ENCODE results near the gene IFITM5.

The IFITM5 gene

GRCh38 chr11:281486-282161, 17.7 kb downstream of the IFITM5 start:
- Histone ChIP-seq H3K4me3 (ENCODE audit: control insufficient read depth in 1 of 7, extremely low read depth in 1 of 7, insufficient read depth in 4 of 7, low read depth in 2 of 7, low read length in 6 of 7) (peak overlapping the region in 4 of 7 experiments; percentile 24 to 60 (median 44)), H3K36me3 (ENCODE audit: control insufficient read depth in 4 of 4, insufficient read depth in 4 of 4, low read length in 3 of 4) (no peaks in the 10 kb centered on the region), H3K27me3 (replicated peaks in 2 of 5; ENCODE audit: control insufficient read depth in 4 of 5, insufficient read depth in 5 of 5, low read length in 4 of 5) (peaks cover 0 to 61% (median 21%) of the 10 kb centered on the region in 5 experiments), H3K27ac (ENCODE audit: insufficient read depth in 1 of 2, low read depth in 1 of 2, low read length in 2 of 2, poor library complexity in 1 of 2, severe bottlenecking in 2 of 2) (no peak overlapping the region), H3K9me3 (ENCODE audit: control extremely low read depth in 1 of 5, control insufficient read depth in 4 of 5, insufficient read depth in 2 of 5, low read depth in 1 of 5, low read length in 4 of 5) (peaks cover 0 to 2% (median 0%) of the 10 kb centered on the region in 5 experiments), H3K4me1 (ENCODE audit: control extremely low read depth in 1 of 4, control insufficient read depth in 4 of 4, insufficient read depth in 4 of 4, low read length in 3 of 4) (peaks cover 0 to 40% (median 27%) of the 10 kb centered on the region in 4 experiments)
- POLR2A ChIA-PET = no interaction called here
- CTCF ChIA-PET = interaction anchor here (0.6 to 1.6 kb wide), 6 partner anchors 10 to 24 kb away, joined by 3 to 5 read pairs (median 3); no protein-coding TSS in a partner anchor
- DNase-seq = no peak
- WGBS (ENCODE audit: insufficient coverage) = 20% methylated on average over 17 of the region's 26 CpGs

GRCh38 chr11:280706-281485, 18.4 kb downstream of the IFITM5 start:
- peaks cover 0 to 5% (median 0%) of the 10 kb centered on the region in 5 experiments for H3K9me3 ChIP-seq (ENCODE audit: control extremely low read depth in 1 of 5, control insufficient read depth in 4 of 5, insufficient read depth in 2 of 5, low read depth in 1 of 5, low read length in 4 of 5)

DNA sequence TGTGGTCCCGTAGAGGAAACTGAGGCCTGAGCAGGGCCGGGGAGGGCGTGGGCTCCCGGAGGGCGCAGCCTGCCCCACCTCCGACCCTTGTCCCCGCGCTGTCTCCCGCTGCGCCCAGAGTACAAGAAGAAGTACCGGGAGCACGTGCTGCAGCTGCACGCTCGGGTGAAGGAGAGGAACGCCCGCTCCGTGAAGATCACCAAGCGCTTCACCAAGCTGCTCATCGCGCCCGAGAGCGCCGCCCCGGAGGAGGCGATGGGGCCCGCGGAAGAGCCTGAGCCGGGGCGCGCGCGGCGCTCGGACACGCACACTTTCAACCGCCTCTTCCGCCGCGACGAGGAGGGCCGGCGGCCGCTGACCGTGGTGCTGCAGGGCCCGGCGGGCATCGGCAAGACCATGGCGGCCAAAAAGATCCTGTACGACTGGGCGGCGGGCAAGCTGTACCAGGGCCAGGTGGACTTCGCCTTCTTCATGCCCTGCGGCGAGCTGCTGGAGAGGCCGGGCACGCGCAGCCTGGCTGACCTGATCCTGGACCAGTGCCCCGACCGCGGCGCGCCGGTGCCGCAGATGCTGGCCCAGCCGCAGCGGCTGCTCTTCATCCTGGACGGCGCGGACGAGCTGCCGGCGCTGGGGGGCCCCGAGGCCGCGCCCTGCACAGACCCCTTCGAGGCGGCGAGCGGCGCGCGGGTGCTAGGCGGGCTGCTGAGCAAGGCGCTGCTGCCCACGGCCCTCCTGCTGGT, 19.2 kb downstream of the IFITM5 start:
- DNase-seq = peak in 2 of 3 donors; percentile 61 to 64
- peak overlapping the region in 5 of 7 experiments; percentile 25 to 60 (median 40) for H3K4me3 ChIP-seq (ENCODE audit: control insufficient read depth in 1 of 7, extremely low read depth in 1 of 7, insufficient read depth in 4 of 7, low read depth in 2 of 7, low read length in 6 of 7)
- H3K27ac ChIP-seq (ENCODE audit: insufficient read depth in 1 of 2, low read depth in 1 of 2, low read length in 2 of 2, poor library complexity in 1 of 2, severe bottlenecking in 2 of 2) = no peak overlapping the region
- peaks cover under 1 to 40% (median 27%) of the 10 kb centered on the region in 4 experiments for H3K4me1 ChIP-seq (ENCODE audit: control extremely low read depth in 1 of 4, control insufficient read depth in 4 of 4, insufficient read depth in 4 of 4, low read length in 3 of 4)
- no peaks in the 10 kb centered on the region for H3K36me3 ChIP-seq (ENCODE audit: control insufficient read depth in 4 of 4, insufficient read depth in 4 of 4, low read length in 3 of 4)
- ChIA-PET CTCF (interaction anchor here (0.6 to 1.6 kb wide), 6 partner anchors 9 to 83 kb away, joined by 3 to 6 read pairs (median 4); no protein-coding TSS in a partner anchor), POLR2A (no interaction called here)
- H3K9me3 ChIP-seq (ENCODE audit: control extremely low read depth in 1 of 5, control insufficient read depth in 4 of 5, insufficient read depth in 2 of 5, low read depth in 1 of 5, low read length in 4 of 5) = peaks cover 0 to 5% (median 0%) of the 10 kb centered on the region in 5 experiments
- peaks cover 0 to 61% (median 19%) of the 10 kb centered on the region in 5 experiments for H3K27me3 ChIP-seq (replicated peaks in 2 of 5; ENCODE audit: control insufficient read depth in 4 of 5, insufficient read depth in 5 of 5, low read length in 4 of 5)
- WGBS (ENCODE audit: insufficient coverage) = 5% methylated on average over 63 of the region's 85 CpGs

More at GRCh38 chr11:280706-281485, 18.4 kb downstream of the IFITM5 start:
- ChIA-PET CTCF (interaction anchor here (1.3 to 1.6 kb wide), 5 partner anchors 10 to 20 kb away, joined by 3 to 6 read pairs (median 5); no protein-coding TSS in a partner anchor), POLR2A (no interaction called here)
- WGBS (ENCODE audit: insufficient coverage) = 2% methylated on average over 78 of the region's 79 CpGs
- peak in 2 of 3 donors; percentile 44 to 66 for DNase-seq
- Histone ChIP-seq H3K27ac (ENCODE audit: insufficient read depth in 1 of 2, low read depth in 1 of 2, low read length in 2 of 2, poor library complexity in 1 of 2, severe bottlenecking in 2 of 2) (no peak overlapping the region), H3K4me1 (ENCODE audit: control extremely low read depth in 1 of 4, control insufficient read depth in 4 of 4, insufficient read depth in 4 of 4, low read length in 3 of 4) (peaks cover 0 to 40% (median 27%) of the 10 kb centered on the region in 4 experiments), H3K36me3 (ENCODE audit: control insufficient read depth in 4 of 4, insufficient read depth in 4 of 4, low read length in 3 of 4) (no peaks in the 10 kb centered on the region), H3K27me3 (replicated peaks in 2 of 5; ENCODE audit: control insufficient read depth in 4 of 5, insufficient read depth in 5 of 5, low read length in 4 of 5) (peaks cover 0 to 61% (median 21%) of the 10 kb centered on the region in 5 experiments), H3K4me3 (ENCODE audit: control insufficient read depth in 1 of 7, extremely low read depth in 1 of 7, insufficient read depth in 4 of 7, low read depth in 2 of 7, low read length in 6 of 7) (peak overlapping the region in 4 of 7 experiments; percentile 24 to 60 (median 44))

DNA sequence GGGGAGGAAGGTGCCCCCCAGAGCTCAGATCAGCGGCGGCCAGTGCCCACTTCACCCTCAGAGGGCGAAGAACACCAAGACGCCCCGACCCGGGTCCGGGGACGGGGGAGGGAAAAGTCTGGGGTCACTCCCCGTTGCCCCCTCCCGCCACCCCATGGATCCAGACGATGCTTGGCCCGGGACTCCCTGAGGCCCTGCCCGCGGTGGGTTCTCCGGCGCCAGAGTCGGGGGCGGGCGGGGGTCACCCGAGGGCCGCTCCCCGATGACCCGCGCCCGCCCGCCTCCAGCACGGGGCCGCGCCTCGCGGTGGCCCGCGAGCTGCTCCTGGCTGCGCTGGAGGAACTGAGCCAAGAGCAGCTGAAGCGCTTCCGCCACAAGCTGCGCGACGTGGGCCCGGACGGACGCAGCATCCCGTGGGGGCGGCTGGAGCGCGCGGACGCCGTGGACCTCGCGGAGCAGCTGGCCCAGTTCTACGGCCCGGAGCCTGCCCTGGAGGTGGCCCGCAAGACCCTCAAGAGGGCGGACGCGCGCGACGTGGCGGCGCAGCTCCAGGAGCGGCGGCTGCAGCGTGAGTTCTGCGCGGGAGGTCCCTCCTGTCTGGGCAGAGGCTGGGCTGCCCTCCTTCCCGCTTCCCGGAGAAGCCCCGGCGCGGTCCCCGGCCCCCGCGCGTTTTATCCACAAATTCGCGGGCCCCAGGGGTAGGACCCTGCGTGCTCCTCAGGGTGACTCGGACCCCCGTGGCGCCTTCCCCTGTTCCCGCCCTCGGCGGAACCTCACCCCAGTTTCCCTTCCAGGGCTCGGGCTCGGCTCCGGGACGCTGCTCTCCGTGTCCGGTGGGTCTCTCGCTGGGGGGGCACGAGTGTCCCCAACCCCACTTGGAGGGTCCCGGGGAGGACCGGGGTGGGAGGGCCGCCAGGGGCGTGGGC, 20.0 kb downstream of the IFITM5 start:
- POLR2A ChIA-PET = no interaction called here

GRCh38 chr11:278001-278951, 21.1 kb downstream of the IFITM5 start, which contains the start of gene NLRP6:
Gene NLRP6 (plus strand): TSS chr11:278407. CDS start chr11:278570, 163 bp downstream.
- Histone ChIP-seq H3K9me3 (ENCODE audit: control extremely low read depth in 1 of 5, control insufficient read depth in 4 of 5, insufficient read depth in 2 of 5, low read depth in 1 of 5, low read length in 4 of 5) (peaks cover 0 to 5% (median 0%) of the 10 kb centered on the region in 5 experiments), H3K27ac (ENCODE audit: insufficient read depth in 1 of 2, low read depth in 1 of 2, low read length in 2 of 2, poor library complexity in 1 of 2, severe bottlenecking in 2 of 2) (no peak within 1 kb of the TSS), H3K27me3 (replicated peaks in 2 of 5; ENCODE audit: control insufficient read depth in 4 of 5, insufficient read depth in 5 of 5, low read length in 4 of 5) (peaks cover 0 to 53% (median 17%) of the 10 kb centered on the region in 5 experiments), H3K36me3 (ENCODE audit: control insufficient read depth in 4 of 4, insufficient read depth in 4 of 4, low read length in 3 of 4) (no peaks in the 10 kb centered on the region), H3K4me1 (ENCODE audit: control extremely low read depth in 1 of 4, control insufficient read depth in 4 of 4, insufficient read depth in 4 of 4, low read length in 3 of 4) (peaks cover 5 to 40% (median 30%) of the 10 kb centered on the region in 4 experiments), H3K4me3 (ENCODE audit: control insufficient read depth in 1 of 7, extremely low read depth in 1 of 7, insufficient read depth in 4 of 7, low read depth in 2 of 7, low read length in 6 of 7) (peak within 1 kb of the TSS in 3 of 7 experiments; percentile 33 to 60 (median 51))
- CTCF ChIA-PET = interaction anchor here (1.0 to 2.5 kb wide), 4 partner anchors 9 to 27 kb away, joined by 3 to 10 read pairs (median 4); no protein-coding TSS in a partner anchor
- WGBS (ENCODE audit: insufficient coverage) = 96% methylated on average over 15 of the region's 21 CpGs
- no peak for DNase-seq
- POLR2A ChIA-PET = no interaction called here

More for the DNA sequence above, 20.0 kb downstream of the IFITM5 start:
- H3K4me1 ChIP-seq (ENCODE audit: control extremely low read depth in 1 of 4, control insufficient read depth in 4 of 4, insufficient read depth in 4 of 4, low read length in 3 of 4) = peaks cover 5 to 40% (median 30%) of the 10 kb centered on the region in 4 experiments
- DNase-seq = peak in 1 of 3 donors; percentile 50
- H3K4me3 ChIP-seq (ENCODE audit: control insufficient read depth in 1 of 7, extremely low read depth in 1 of 7, insufficient read depth in 4 of 7, low read depth in 2 of 7, low read length in 6 of 7) = peak overlapping the region in 3 of 7 experiments; percentile 39 to 60 (median 51)
- H3K9me3 ChIP-seq (ENCODE audit: control extremely low read depth in 1 of 5, control insufficient read depth in 4 of 5, insufficient read depth in 2 of 5, low read depth in 1 of 5, low read length in 4 of 5) = peaks cover 0 to 5% (median 0%) of the 10 kb centered on the region in 5 experiments
- no peak overlapping the region for H3K27ac ChIP-seq (ENCODE audit: insufficient read depth in 1 of 2, low read depth in 1 of 2, low read length in 2 of 2, poor library complexity in 1 of 2, severe bottlenecking in 2 of 2)
- H3K27me3 ChIP-seq (replicated peaks in 2 of 5; ENCODE audit: control insufficient read depth in 4 of 5, insufficient read depth in 5 of 5, low read length in 4 of 5) = peaks cover 0 to 61% (median 19%) of the 10 kb centered on the region in 5 experiments
- 10% methylated on average over 88 of the region's 97 CpGs for WGBS (ENCODE audit: insufficient coverage)
- H3K36me3 ChIP-seq (ENCODE audit: control insufficient read depth in 4 of 4, insufficient read depth in 4 of 4, low read length in 3 of 4) = no peaks in the 10 kb centered on the region
- CTCF ChIA-PET = interaction anchor here (1.6 to 2.5 kb wide), 3 partner anchors 8 to 28 kb away, joined by 4 to 10 read pairs (median 5); no protein-coding TSS in a partner anchor

Measured in common myeloid progenitor, CD34-positive (primary cell).